ENCODE measurements around the gene C1orf216.
"Not testable (repeated sequence)": the region's sequence is repeated elsewhere in the genome, so short reads cannot be mapped to it uniquely, and the experiment has no call there.

The C1orf216 gene

GRCh38 chr1:35706846-35707600 is 11.7 kb downstream of the C1orf216 start:
- no peak for DNase-seq (ENCODE audit: low read depth)

GRCh38 chr1:35702508-35702907 is 16.2 kb downstream of the C1orf216 start:
- DNase-seq (ENCODE audit: low read depth) = no peak

GRCh38 chr1:35699152-35699551 is 19.5 kb downstream of the C1orf216 start:
- not testable (repeated sequence) for DNase-seq (ENCODE audit: low read depth)

- DNase-seq (ENCODE audit: low read depth) = no peak
Observed at GRCh38 chr1:35692317-35692716, 26.4 kb downstream of the C1orf216 start.

GRCh38 chr1:35691571-35692220 is 27.0 kb downstream of the C1orf216 start:
- DNase-seq (ENCODE audit: low read depth) = no peak

GRCh38 chr1:35691080-35691479 is 27.6 kb downstream of the C1orf216 start:
- DNase-seq (ENCODE audit: low read depth) = no peak

GRCh38 chr1:35690103-35690502 is 28.6 kb downstream of the C1orf216 start:
- DNase-seq (ENCODE audit: low read depth) = not testable (repeated sequence)

- DNase-seq (ENCODE audit: low read depth) = no peak
Observed at GRCh38 chr1:35688161-35688560, 30.5 kb downstream of the C1orf216 start.

GRCh38 chr1:35683012-35683411 is 35.7 kb downstream of the C1orf216 start:
- DNase-seq (ENCODE audit: low read depth) = no peak

GRCh38 chr1:35680271-35680670 is 38.4 kb downstream of the C1orf216 start:
- DNase-seq (ENCODE audit: low read depth) = no peak

- DNase-seq (ENCODE audit: low read depth) = no peak
Observed at GRCh38 chr1:35675773-35676172, 42.9 kb downstream of the C1orf216 start.

- DNase-seq (ENCODE audit: low read depth) = no peak
Observed at GRCh38 chr1:35674111-35674510, 44.6 kb downstream of the C1orf216 start.

GRCh38 chr1:35672116-35672515 is 46.6 kb downstream of the C1orf216 start:
- DNase-seq (ENCODE audit: low read depth) = no peak

GRCh38 chr1:35668506-35668905 is 50.2 kb downstream of the C1orf216 start:
- no peak for DNase-seq (ENCODE audit: low read depth)

- no peak for DNase-seq (ENCODE audit: low read depth)
Observed at GRCh38 chr1:35666916-35667315, 51.8 kb downstream of the C1orf216 start.

GRCh38 chr1:35666216-35666615 is 52.5 kb downstream of the C1orf216 start:
- DNase-seq (ENCODE audit: low read depth) = no peak
